ENCODE data around the gene BIRC6. TPM values are rescaled to one million over a fixed set of nuclear protein-coding genes. Genes with fewer than 3 reads are reported as not detected.

BIRC6 gene
- total RNA-seq, 1 donor from 2014 or later: 112 TPM

GRCh38 chr2:32656069-32656468, 299.2 kb downstream of the BIRC6 start:
- intact Hi-C loops (cut with micrococcal nuclease): no loop called here
- DNase-seq (ENCODE audit: low spot score): no peak

GRCh38 chr2:32663864-32664263, 307.0 kb downstream of the BIRC6 start:
- H3K27ac Mint-ChIP-seq: no peak overlapping the region
- peaks cover 34% of the 10 kb centered on the region for H3K36me3 Mint-ChIP-seq (ENCODE audit: low read depth)
- no peaks in the 10 kb centered on the region for H3K4me1 Mint-ChIP-seq (ENCODE audit: low read depth)
- H3K27me3 Mint-ChIP-seq (ENCODE audit: insufficient read depth): no peaks in the 10 kb centered on the region
- no peak for DNase-seq (ENCODE audit: low spot score)
- intact Hi-C loops (cut with micrococcal nuclease): no loop called here
- H3K9me3 Mint-ChIP-seq: no peaks in the 10 kb centered on the region
- H3K4me3 Mint-ChIP-seq: no peak overlapping the region

More at GRCh38 chr2:32656069-32656468, 299.2 kb downstream of the BIRC6 start:
- Mint-ChIP-seq H3K4me3 (no peak overlapping the region), H3K9me3 (no peaks in the 10 kb centered on the region), H3K27ac (no peak overlapping the region), H3K4me1 (ENCODE audit: low read depth) (no peaks in the 10 kb centered on the region), H3K27me3 (ENCODE audit: insufficient read depth) (no peaks in the 10 kb centered on the region), H3K36me3 (ENCODE audit: low read depth) (peaks cover 23% of the 10 kb centered on the region)

DNA sequence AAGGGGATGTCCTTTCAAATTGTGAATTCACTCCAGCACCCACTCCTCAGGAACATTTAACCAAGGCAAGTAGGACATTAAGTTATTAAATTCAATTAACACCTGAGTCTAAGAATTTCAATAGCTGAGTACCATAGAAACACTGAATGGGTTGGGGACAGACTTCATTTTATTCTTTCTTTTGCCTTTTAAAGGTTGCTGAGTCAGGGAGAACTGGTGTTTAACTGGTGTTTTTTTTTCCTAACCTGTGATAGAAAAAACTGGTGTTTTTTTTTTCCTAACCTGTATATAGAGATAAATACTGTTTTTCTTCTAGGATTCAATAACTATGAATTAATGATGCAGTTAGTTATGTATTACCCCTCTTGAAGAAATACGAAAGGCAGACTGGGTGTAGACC, 309.9 kb downstream of the BIRC6 start:
- Mint-ChIP-seq H3K4me3 (no peak overlapping the region), H3K27me3 (ENCODE audit: insufficient read depth) (no peaks in the 10 kb centered on the region), H3K36me3 (ENCODE audit: low read depth) (peaks cover 17% of the 10 kb centered on the region), H3K9me3 (no peaks in the 10 kb centered on the region), H3K4me1 (ENCODE audit: low read depth) (no peaks in the 10 kb centered on the region), H3K27ac (no peak overlapping the region)
- DNase-seq (ENCODE audit: low spot score): no peak
- intact Hi-C loops (cut with micrococcal nuclease): no loop called here

- intact Hi-C loops (cut with micrococcal nuclease): no loop called here
- peaks cover 15% of the 10 kb centered on the region for H3K36me3 Mint-ChIP-seq (ENCODE audit: low read depth)
Measured at GRCh38 chr2:32668254-32668653, 311.4 kb downstream of the BIRC6 start.

More at GRCh38 chr2:32668254-32668653, 311.4 kb downstream of the BIRC6 start:
- no peak overlapping the region for H3K27ac Mint-ChIP-seq
- DNase-seq (ENCODE audit: low spot score): no peak
- no peak overlapping the region for H3K4me3 Mint-ChIP-seq
- H3K4me1 Mint-ChIP-seq (ENCODE audit: low read depth): no peaks in the 10 kb centered on the region
- H3K9me3 Mint-ChIP-seq: no peaks in the 10 kb centered on the region
- H3K27me3 Mint-ChIP-seq (ENCODE audit: insufficient read depth): no peaks in the 10 kb centered on the region

Other genes starting within 250 kb of the BIRC6 start
- gene SLC30A6, start 191.2 kb upstream of the BIRC6 start, total RNA-seq: 23.1 and 27.0 TPM in 2 replicates
- gene NLRC4, start 92.1 kb upstream of the BIRC6 start, total RNA-seq: 0.05 and 0.07 TPM in 2 replicates
- 39.4 and 42.9 TPM in 2 replicates for gene YIPF4, start 79.1 kb upstream of the BIRC6 start, total RNA-seq